GM18507 (cell line): ENCODE data around the gene ZNF724.
"Not testable (repeated sequence)": the region's sequence is repeated elsewhere in the genome, so short reads cannot be mapped to it uniquely, and the experiment has no call there.

Source experiments
- DNase-seq: peaks from one replicate; pipeline ENCODE4 v3.0.0; 2011; ENCODE audit warnings: low read depth; ENCODE audit not compliant: insufficient read length; ENCODE audit errors: extremely low spot score
- FAIRE-seq: peaks from 2 replicates; lab custom pipeline; 2011; peaks lifted over from hg19 to GRCh38; lab: Jason Lieb, UNC

Gene ZNF724

GRCh38 chr19:23254141-23254910 is 4.1 kb upstream of the ZNF724 start:
- no peak for FAIRE-seq

GRCh38 chr19:23253256-23253655 is 3.1 kb upstream of the ZNF724 start:
- FAIRE-seq, DNase-seq: not testable (repeated sequence)

More at GRCh38 chr19:23254141-23254910, 4.1 kb upstream of the ZNF724 start:
- DNase-seq: no peak

- DNase-seq (no peak), FAIRE-seq (no peak)
Observed at GRCh38 chr19:23241419-23241818, 8.8 kb downstream of the ZNF724 start.

GRCh38 chr19:23222998-23223652 is 27.1 kb downstream of the ZNF724 start:
- FAIRE-seq: no peak
- DNase-seq: no peak

GRCh38 chr19:23203841-23204344 is 46.3 kb downstream of the ZNF724 start:
- no peak for DNase-seq
- no peak for FAIRE-seq

- FAIRE-seq (no peak), DNase-seq (no peak)
Observed at GRCh38 chr19:23190341-23190740, 59.9 kb downstream of the ZNF724 start.

- FAIRE-seq: no peak
- DNase-seq: no peak
Observed at GRCh38 chr19:23183251-23183650, 66.9 kb downstream of the ZNF724 start.
